DMS114 treated with DMSO at 0.1 percent for 48 hours (cell line): ENCODE results near the gene ANTXRL.
"Not testable (repeated sequence)": the region's sequence is repeated elsewhere in the genome, so short reads cannot be mapped to it uniquely, and the experiment has no call there.

Source experiments
- DNase-seq: peaks from one replicate; lab custom pipeline; 2025; ENCODE audit not compliant: unreplicated experiment; lab: John Stamatoyannopoulos, UW

Gene ANTXRL

DNA sequence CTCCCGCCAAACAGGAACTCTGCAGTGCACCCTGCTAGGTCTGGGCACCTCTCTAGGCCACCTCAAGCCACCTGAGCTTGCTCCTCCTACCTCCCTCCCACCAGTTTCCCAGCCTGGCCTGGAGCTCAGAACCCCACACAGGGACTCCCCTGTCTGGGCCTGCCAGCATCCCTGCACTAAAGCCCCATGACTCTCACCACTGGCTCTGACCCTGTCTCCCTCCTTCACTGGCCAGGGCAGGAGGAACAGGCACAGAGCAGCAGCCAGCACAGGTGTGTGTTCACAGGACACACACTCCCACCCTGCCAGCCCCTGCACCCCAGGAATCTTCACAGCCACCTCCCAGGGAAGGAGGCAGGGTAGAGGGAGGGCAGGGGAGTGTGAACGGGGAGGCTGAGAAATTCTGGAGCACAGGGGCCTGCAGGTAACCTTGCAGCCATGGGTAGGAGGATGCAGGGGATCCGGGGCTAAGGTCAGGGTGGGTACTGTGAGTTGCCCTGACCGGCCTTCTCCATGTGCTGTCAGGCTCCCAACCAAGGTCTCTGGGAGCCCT lies 13.9 kb upstream of the ANTXRL start:
- DNase-seq = no peak

DNA sequence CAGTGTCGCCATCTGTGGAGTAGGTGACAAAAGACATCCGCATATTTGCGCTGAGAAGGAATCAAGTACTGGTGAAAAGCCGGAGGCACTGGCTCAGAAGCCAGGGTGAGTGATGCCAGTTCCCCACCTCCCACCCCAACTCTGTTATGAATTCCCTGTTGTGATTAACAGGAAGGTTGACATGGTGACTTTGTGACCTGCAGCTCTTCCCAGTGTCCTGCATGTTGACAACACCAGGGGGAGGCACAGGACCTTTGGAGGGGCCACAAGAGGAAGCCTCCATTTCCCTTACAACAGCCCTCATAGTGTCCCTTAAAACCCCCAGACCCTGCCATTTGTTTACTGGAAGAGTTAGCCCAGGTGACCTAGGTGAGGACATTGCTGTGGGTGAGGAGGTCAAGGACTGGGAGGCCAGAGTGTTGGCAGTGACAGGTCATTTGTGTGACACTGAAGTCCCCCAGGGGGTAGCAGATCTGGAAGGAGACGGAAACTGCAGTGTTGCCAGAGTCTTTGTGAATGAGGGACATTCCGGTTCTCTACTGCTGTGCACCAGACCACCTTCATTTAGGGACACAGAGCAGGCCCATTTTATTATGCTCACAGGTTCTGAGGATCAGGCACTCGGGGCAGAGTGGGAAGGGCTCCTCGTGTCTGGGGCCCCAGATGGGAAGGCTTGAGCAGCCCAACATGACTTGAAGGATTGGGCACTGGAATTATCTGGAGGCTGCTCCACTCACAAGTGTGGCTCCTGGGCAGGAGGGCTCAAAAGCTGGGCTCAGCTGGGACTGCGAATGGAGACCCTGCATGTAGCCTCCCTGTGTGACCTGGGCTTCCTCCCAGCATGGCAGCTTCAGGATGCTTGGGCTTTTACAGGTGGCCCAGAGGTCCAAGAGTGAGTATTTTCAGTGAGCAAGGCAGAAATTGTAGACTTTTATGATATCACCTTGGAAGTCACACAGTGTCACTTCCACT lies 13.0 kb upstream of the ANTXRL start:
- no peak for DNase-seq

DNA sequence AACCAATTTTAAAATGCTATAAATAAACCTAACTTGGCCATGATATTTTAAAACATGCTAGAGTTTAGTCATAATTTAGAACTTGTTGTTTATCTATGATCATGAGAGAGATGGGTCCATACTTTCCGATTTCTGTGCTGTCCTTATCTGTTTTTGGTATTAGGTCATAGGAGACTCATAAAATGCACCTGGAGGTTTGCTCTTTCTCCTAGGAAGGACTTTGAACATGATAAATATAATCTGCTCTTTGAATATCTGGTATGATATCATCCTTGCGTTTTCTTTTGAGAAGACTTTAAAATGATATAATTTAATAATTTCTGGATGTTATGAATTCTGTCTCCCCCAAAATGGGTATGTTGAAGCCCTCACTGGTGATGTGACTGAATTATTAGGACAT lies 9.0 kb upstream of the ANTXRL start:
- no peak for DNase-seq

DNA sequence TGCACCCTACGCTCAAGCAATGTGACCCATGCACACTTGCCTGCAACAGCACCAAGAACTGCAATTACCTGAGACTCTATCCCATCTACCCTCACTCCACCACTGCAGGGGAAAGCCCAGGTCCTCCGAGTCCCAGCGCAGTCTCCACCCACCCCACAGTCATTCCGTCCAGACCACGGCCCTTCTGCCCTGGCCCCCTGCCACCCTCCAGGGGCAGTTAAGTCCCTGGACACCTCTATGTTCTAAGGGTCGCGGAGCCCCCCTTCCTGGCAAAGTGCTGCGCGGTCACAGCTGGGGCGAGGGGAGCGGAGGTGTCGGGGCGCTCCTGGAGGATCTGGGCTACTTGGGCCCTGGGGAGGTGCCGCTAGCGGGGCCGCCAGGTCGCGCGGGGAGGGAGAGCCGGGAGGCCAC lies 4.4 kb upstream of the ANTXRL start:
- DNase-seq = not testable (repeated sequence)

DNA sequence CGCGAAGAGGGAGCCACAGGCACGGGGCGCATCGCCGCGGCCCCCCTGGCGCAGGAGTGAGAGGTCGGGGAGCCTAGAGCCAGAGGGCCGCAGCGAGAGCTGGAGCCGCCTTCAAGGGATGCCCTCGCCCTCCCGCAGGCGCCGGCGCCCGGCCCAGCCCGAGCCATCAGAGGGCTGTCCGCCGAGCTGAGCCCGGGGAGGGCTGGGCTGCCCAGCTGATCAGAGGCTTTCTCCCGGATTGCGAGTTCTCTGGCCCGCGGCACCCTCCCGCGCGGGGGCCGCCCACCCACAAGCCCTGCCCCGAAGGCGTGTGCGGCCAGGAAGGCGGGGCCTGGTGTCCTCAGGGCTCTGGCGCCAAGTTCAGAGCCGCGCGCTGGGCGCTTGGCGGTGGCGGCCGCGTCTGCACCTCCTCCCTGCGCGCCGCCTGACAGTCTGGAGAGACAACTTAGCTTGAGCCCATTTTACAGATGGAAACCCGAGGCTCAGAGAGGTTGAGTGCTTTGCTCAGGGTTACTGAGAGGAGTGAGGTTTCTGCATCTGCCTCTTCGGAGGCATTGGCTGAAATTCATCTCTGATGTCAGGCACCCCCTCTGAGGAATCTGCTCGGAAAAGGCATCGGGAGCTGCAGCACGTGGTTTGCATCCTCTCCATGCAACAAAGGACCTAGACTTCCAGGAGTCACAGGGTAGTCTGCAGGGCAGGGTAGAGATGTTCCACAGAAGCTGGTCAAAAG lies 3.8 kb upstream of the ANTXRL start:
- DNase-seq = no peak

DNA sequence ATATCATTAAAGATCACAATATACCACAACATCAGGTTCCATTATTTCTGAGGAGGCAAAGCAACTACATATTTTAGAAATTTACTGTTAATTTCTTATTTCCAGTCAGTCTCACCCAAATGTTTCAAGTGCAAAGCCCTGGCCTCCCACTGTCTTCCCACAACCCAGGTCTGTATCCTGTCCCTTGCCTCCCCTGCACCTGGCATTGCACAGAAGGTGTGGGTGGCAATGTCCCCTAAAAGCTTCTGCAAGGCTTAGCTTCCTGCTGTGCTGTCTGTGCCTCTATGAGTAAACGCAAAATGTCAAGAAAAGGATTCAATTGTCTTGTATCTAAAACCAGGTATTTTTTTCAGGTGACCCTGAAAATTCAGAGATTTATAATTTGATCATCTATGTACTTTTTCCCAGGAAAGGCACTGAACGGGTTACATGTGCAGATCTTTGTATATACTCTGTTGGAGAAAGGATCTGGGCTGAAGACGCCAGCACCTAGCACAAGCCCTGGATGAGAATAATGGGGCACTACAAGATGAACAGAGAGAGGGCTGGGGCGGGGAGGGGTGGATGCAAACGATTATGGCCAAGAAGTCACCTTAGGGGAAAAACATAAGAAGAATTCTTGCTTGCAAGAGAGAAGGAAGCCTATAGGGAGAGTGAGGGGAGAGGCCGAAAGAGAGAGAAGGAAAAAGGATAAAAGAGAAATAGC lies 3.1 kb upstream of the ANTXRL start:
- DNase-seq = no peak

DNA sequence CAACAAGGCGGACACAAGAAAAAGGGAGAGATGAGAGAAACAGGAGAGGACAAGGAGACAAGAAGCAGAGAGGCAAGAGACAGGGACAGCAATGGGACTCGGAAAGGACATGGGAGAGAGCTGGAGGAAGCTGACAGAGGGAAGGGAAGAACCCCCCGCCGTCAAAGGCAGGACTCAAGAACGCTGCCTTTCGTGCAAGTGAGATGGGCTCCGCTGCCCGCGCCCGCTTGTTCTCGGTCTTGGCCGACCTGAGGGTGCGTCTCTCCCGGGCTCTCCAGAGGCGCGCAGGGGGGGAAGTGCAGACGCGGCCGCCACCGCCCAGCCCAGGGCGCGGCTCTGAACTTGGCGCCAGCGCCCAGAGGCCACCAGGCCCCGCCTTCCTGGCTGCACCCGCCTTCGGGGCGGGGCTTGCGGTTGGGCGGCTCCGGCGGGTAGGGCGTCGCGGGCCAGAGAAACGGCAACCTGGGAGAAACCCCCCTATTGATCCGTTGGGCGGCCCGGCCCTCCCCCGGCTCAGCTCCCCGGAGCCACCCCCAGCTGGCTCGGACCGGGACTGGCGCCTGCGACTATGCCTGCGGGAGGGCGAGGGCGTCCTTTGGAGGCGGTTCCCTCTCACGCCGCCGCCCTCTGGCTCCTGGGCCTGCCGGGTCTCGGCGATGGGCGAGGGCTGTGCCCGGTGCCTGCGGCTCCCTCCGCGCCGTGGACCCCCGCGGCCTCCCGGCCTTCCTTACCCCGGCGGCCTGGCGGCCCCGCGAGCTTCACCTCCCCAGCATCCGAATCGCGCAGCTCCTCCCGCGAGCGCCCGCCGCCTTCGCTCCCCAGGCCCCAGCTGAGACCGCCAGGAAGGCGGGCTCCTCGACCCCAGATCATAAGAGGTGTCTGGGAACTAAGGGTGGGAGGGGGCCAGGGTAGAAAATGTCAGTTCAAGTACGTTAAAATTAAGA lies 2.2 kb upstream of the ANTXRL start:
- DNase-seq = peak; percentile 52

DNA sequence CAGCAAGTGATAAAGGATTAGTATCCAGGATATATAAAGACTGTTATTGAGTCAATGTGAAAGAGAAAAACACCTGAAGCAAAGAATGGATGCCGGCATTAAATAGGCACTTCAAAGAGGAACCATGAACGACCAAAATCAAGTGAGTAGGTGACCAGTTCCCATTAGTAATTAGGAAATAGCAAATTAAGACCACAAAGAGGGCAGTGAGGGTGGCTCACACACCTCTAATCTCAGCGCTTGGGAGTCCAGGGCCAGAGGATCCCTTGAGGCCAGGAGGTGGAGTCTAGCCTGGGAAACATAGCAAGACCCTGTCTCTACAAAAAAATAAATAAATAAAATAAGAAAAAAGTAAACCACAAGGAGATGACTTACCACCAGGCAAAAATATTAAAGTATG lies 1.5 kb upstream of the ANTXRL start:
- peak; percentile 20 for DNase-seq

GRCh38 chr10:46285966-46286620 lies 704 bp upstream of the ANTXRL start:
- no peak for DNase-seq

DNA sequence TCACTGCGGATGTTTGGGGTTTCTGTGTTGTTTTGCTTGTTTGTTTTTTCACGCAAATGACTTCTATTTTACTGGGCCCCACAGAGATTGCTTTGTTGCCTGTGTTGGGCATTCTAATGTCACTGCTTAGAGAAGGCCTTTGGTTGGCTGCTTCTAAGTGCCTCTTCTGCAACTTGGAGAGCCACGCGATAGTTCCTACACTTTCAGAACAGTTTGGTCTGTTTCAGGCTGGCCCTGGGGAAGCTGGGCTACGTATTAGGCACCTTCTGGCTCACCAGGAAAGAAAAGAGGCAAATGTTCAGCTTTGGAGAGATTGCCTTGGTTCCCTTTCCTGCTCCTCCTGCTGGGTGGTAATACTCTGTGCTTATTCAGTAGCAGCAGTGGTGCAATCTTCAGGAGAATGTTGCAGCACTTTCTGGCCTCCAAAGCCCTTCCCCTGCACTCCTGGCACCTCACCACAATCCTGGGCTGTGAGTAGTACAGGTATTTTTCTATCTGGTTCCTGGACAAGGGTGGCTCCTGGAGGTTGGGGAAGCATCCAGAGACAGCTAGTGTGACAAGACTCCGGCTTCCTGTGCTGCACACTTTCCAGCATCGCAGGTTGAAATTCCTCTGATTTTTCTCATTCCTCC lies 1.2 kb downstream of the ANTXRL start:
- DNase-seq = no peak

DNA sequence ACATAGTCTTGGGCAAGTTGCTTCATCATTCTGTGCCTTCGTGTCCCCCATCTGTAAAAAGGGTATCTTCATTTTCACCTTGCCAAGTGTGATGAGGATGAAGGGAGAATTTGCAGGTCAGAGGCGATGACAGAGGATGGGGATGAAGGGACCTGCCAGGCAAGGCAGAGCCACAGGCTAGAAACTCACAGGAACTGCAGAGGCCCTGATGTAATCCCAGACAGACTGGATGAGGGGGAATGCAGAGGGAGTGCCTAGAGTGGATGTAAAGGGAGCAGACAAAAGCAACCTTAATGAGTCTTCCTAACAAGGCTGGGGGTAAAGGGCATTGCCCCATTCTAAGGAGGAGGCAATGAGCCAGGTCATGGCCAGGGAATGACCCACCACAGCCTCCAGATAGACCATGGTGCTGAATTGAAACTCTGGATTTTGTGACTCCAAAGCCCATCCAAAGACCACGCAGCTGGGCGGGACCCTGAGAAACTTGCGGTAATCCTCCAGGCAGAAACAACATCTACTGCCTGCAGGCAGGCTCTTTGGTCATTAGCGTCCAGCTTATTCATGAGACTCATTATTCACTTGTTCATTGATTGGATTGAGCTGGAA lies 1.9 kb downstream of the ANTXRL start:
- no peak for DNase-seq

DNA sequence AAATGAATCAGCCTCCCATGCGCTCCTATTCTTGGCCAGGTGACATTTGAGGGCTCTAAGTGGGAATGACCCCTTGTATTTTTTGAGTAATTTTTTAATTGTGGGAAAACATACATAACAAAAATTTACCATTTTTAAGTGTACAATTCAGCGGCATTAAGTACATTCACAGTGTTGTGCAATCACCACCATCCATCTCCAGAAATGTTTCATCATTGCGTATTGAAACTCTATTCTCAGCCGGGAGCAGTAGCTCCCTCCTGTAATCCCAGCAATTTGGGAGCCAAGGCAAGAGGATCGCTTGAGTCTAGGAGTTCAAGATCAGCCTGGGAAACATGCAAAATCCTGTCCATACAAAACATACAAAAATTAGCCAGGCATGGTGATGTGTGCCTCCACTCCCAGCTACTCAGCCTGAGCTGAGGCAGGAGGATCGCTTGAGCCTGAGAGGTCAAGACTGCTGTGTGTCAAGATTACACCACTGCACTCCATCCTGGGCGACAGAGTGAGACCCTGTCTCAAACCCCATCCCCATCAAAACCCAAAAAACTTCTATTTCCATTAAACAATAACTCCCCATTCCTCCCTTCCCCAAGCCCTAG lies 2.5 kb downstream of the ANTXRL start:
- DNase-seq = no peak

DNA sequence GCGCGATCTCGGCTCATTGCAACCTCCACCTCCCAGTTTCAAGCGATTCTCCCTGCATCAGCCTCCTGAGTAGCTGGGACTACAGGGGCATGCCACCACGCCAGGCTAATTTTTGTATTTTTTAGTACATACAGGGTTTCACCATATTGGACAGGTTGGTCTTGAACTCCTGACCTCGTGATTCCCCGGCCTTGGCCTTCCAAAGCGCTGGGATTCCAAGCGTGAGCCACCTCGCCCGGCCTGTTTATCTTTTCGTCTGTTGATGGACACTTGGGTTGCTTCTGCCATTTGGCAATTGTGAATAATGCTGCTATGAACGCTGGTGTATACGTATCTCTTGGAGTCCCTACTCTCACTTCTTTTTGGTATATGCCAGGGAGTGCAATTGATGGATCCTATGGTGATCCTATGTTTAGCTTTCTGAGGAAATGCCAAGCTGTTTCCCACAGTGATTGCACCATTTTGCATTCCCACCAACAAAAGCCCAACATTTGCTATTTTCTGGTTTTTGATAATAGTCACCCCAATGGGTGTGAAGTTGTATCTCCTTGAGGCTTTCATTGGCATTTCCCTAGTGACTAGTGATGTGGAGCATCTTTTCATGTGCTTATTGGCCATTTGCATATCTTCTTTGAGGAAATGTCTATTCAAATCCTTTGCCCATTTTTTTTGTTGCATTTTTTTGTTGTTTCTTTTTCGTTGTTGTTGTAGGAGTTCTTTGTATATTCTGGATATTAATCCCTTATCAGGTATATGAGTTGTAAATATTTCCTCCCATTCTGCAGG lies 3.5 kb downstream of the ANTXRL start:
- DNase-seq = no peak

DNA sequence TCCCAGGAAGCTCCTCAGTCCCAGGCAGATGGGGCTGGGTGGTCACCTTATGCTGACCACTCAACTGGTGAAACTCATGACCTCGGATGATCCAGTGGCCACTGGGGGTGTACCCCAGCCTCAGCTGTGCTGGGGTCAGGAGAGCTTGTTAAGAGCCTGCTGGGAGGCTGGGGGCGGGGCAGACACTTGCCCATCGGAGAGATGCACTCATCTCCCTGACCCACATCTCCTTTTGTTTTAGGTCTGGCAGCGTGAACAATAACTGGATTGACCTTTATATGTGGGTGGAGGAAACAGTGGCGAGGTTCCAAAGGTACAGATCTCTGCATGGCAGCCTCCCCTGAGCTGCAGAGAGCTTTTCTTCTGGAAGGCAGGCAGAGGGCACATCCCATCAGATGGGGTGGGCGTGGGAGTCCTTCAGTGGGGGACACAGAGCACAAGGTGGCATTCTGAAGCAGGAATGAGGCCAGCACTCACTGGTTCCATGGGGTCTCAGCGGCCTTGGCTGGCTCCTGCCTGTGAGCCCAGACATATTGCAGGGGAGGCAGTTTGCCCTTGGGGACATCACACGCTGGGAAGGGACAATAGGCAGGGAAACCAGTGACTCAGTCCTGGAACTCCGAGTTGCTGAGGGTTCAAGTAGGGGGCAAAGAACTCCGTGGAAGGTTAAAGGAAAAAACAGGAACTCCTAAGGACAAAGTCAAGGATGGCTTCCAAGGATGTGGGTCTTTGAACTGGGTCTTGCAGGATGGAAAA lies 5.2 kb downstream of the ANTXRL start:
- no peak for DNase-seq

GRCh38 chr10:46292573-46293023 lies 5.8 kb downstream of the ANTXRL start:
- no peak for DNase-seq

GRCh38 chr10:46293228-46293627 lies 6.4 kb downstream of the ANTXRL start:
- no peak for DNase-seq
